Measurements from ENCODE around the gene PCDHA9.
A peak's percentile ranks its signal among the peaks of the same experiment; 100 is the strongest.
"Not testable (repeated sequence)": the region's sequence is repeated elsewhere in the genome, so short reads cannot be mapped to it uniquely, and the experiment has no call there.

The PCDHA9 gene

GRCh38 chr5:140875085-140876065 lies 27.2 kb downstream of the PCDHA9 start, which contains the start of gene PCDHA12:
Gene PCDHA12, plus strand, starts transcription at chr5:140875308. Its CDS starts 165 bp downstream, at chr5:140875473.
- Histone ChIP-seq H3K27ac (ENCODE audit: low read length, poor library complexity, severe bottlenecking) (peak within 1 kb of the TSS; percentile 60), H3K27me3 (ENCODE audit: control insufficient read depth in 1 of 2, insufficient read depth in 1 of 2, low read length in 2 of 2) (no peaks in the 10 kb centered on the region), H3K4me3 (ENCODE audit: insufficient read depth in 1 of 2, low read depth in 1 of 2, low read length in 2 of 2) (peak within 1 kb of the TSS in 1 of 2 experiments; percentile 55), H2AK5ac (ENCODE audit: low read length, severe bottlenecking) (no peak within 1 kb of the TSS), H3K14ac (ENCODE audit: low read length in 2 of 2) (no peak within 1 kb of the TSS), H3K23ac (ENCODE audit: low read length in 2 of 2) (no peak within 1 kb of the TSS), H2AFZ (ENCODE audit: low read depth, low read length) (no peak within 1 kb of the TSS), H4K8ac (ENCODE audit: low read length) (no peak within 1 kb of the TSS), H3K4ac (ENCODE audit: low read depth in 1 of 2, low read length in 2 of 2) (no peak within 1 kb of the TSS), H3K18ac (ENCODE audit: low read depth in 1 of 2, low read length in 2 of 2) (no peak within 1 kb of the TSS), H2BK120ac (ENCODE audit: low read depth, low read length) (no peak within 1 kb of the TSS), H3K9ac (ENCODE audit: low read length) (no peak within 1 kb of the TSS), H2BK12ac (ENCODE audit: low read length in 2 of 2) (no peak within 1 kb of the TSS), H3K4me1 (ENCODE audit: control insufficient read depth, insufficient read depth, low read depth, low read length) (peaks cover 8% of the 10 kb centered on the region), H3K79me1 (replicated peaks; ENCODE audit: low read length, poor library complexity, severe bottlenecking) (peaks cover 3% of the 10 kb centered on the region), H3K36me3 (ENCODE audit: control insufficient read depth in 1 of 2, insufficient read depth in 2 of 2, low read depth in 1 of 2, low read length in 2 of 2) (peaks cover 0 to 21% of the 10 kb centered on the region in 2 experiments), H3K4me2 (ENCODE audit: low read length, poor library complexity, severe bottlenecking) (peak within 1 kb of the TSS; percentile 64), H2BK15ac (ENCODE audit: low read depth, poor library complexity, severe bottlenecking) (no peak within 1 kb of the TSS), H3K9me3 (ENCODE audit: control insufficient read depth, low read length) (peaks cover 59% of the 10 kb centered on the region), H4K91ac (ENCODE audit: low read length) (no peak within 1 kb of the TSS), H2BK5ac (ENCODE audit: low read depth, low read length, poor library complexity, severe bottlenecking) (no peak within 1 kb of the TSS)
- peak; percentile 75 for DNase-seq
- 8% methylated on average over 39 of the region's 47 CpGs for WGBS

- not testable (repeated sequence) for H4K91ac ChIP-seq (ENCODE audit: low read length); DNase-seq; H2AFZ ChIP-seq (ENCODE audit: low read depth, low read length); H3K23ac ChIP-seq (ENCODE audit: low read length in 2 of 2); H3K79me1 ChIP-seq (replicated peaks; ENCODE audit: low read length, poor library complexity, severe bottlenecking); H3K4ac ChIP-seq (ENCODE audit: low read depth in 1 of 2, low read length in 2 of 2); H3K9ac ChIP-seq (ENCODE audit: low read length); H4K8ac ChIP-seq (ENCODE audit: low read length); H2BK5ac ChIP-seq (ENCODE audit: low read depth, low read length, poor library complexity, severe bottlenecking); H3K27me3 ChIP-seq (ENCODE audit: control insufficient read depth in 1 of 2, insufficient read depth in 1 of 2, low read length in 2 of 2); H3K4me3 ChIP-seq (ENCODE audit: insufficient read depth in 1 of 2, low read depth in 1 of 2, low read length in 2 of 2); H3K27ac ChIP-seq (ENCODE audit: low read length, poor library complexity, severe bottlenecking); H2BK12ac ChIP-seq (ENCODE audit: low read length in 2 of 2); H2BK120ac ChIP-seq (ENCODE audit: low read depth, low read length); H2BK15ac ChIP-seq (ENCODE audit: low read depth, poor library complexity, severe bottlenecking); H3K4me1 ChIP-seq (ENCODE audit: control insufficient read depth, insufficient read depth, low read depth, low read length); H2AK5ac ChIP-seq (ENCODE audit: low read length, severe bottlenecking); H3K4me2 ChIP-seq (ENCODE audit: low read length, poor library complexity, severe bottlenecking); H3K18ac ChIP-seq (ENCODE audit: low read depth in 1 of 2, low read length in 2 of 2); H3K14ac ChIP-seq (ENCODE audit: low read length in 2 of 2)
- Histone ChIP-seq H3K36me3 (ENCODE audit: control insufficient read depth in 1 of 2, insufficient read depth in 2 of 2, low read depth in 1 of 2, low read length in 2 of 2) (peaks cover 0 to 12% of the 10 kb centered on the region in 2 experiments), H3K9me3 (ENCODE audit: control insufficient read depth, low read length) (peaks cover 51% of the 10 kb centered on the region)
- WGBS, result 98% methylated on average over 80 of the region's 80 CpGs
Measured at GRCh38 chr5:140876541-140877261, 28.5 kb downstream of the PCDHA9 start.

GRCh38 chr5:140877262-140877581 lies 29.0 kb downstream of the PCDHA9 start:
- Histone ChIP-seq H2BK120ac (ENCODE audit: low read depth, low read length) (no peak overlapping the region), H4K91ac (ENCODE audit: low read length) (peak overlapping the region; percentile 15), H3K23ac (ENCODE audit: low read length in 2 of 2) (no peak overlapping the region), H3K36me3 (ENCODE audit: control insufficient read depth in 1 of 2, insufficient read depth in 2 of 2, low read depth in 1 of 2, low read length in 2 of 2) (peaks cover 0 to 15% of the 10 kb centered on the region in 2 experiments), H3K27ac (ENCODE audit: low read length, poor library complexity, severe bottlenecking) (no peak overlapping the region), H3K9me3 (ENCODE audit: control insufficient read depth, low read length) (peaks cover 50% of the 10 kb centered on the region), H3K27me3 (ENCODE audit: control insufficient read depth in 1 of 2, insufficient read depth in 1 of 2, low read length in 2 of 2) (no peaks in the 10 kb centered on the region), H3K79me1 (replicated peaks; ENCODE audit: low read length, poor library complexity, severe bottlenecking) (peaks cover 3% of the 10 kb centered on the region), H3K4me3 (ENCODE audit: insufficient read depth in 1 of 2, low read depth in 1 of 2, low read length in 2 of 2) (no peak overlapping the region), H3K18ac (ENCODE audit: low read depth in 1 of 2, low read length in 2 of 2) (no peak overlapping the region), H3K4me2 (ENCODE audit: low read length, poor library complexity, severe bottlenecking) (no peak overlapping the region), H2AFZ (ENCODE audit: low read depth, low read length) (no peak overlapping the region), H3K4ac (ENCODE audit: low read depth in 1 of 2, low read length in 2 of 2) (no peak overlapping the region), H2BK5ac (ENCODE audit: low read depth, low read length, poor library complexity, severe bottlenecking) (no peak overlapping the region), H3K4me1 (ENCODE audit: control insufficient read depth, insufficient read depth, low read depth, low read length) (peaks cover 8% of the 10 kb centered on the region), H2BK12ac (ENCODE audit: low read length in 2 of 2) (no peak overlapping the region), H2BK15ac (ENCODE audit: low read depth, poor library complexity, severe bottlenecking) (no peak overlapping the region), H4K8ac (ENCODE audit: low read length) (no peak overlapping the region), H2AK5ac (ENCODE audit: low read length, severe bottlenecking) (no peak overlapping the region), H3K14ac (ENCODE audit: low read length in 2 of 2) (no peak overlapping the region), H3K9ac (ENCODE audit: low read length) (no peak overlapping the region)
- no peak for DNase-seq
- WGBS, result 96% methylated on average over 37 of the region's 37 CpGs
